Measurements from ENCODE around the gene PLEKHH2.
"Not testable (repeated sequence)": the region's sequence is repeated elsewhere in the genome, so short reads cannot be mapped to it uniquely, and the experiment has no call there.

PLEKHH2 gene

GRCh38 chr2:43637030-43637803 is at the start of gene PLEKHH2:
Gene PLEKHH2 (plus strand): TSS chr2:43637260. CDS start chr2:43644674, 7,414 bp downstream.
- FAIRE-seq: no peak

- FAIRE-seq: no peak
Observed at GRCh38 chr2:43592443-43592842, 44.6 kb upstream of the PLEKHH2 start.

- no peak for FAIRE-seq
Observed at GRCh38 chr2:43593254-43593653, 43.8 kb upstream of the PLEKHH2 start.

- FAIRE-seq: no peak
Observed at GRCh38 chr2:43594875-43595274, 42.2 kb upstream of the PLEKHH2 start.

- no peak for FAIRE-seq
Observed at GRCh38 chr2:43595603-43596412, 41.3 kb upstream of the PLEKHH2 start, which contains the start of gene THADA. Gene THADA (minus strand): TSS chr2:43596038. CDS start chr2:43592392, 3,646 bp downstream.

- FAIRE-seq: not testable (repeated sequence)
Observed at GRCh38 chr2:43600596-43600995, 36.5 kb upstream of the PLEKHH2 start.

GRCh38 chr2:43604674-43605073 is 32.4 kb upstream of the PLEKHH2 start:
- no peak for FAIRE-seq

GRCh38 chr2:43605079-43605655 is 31.9 kb upstream of the PLEKHH2 start:
- peak; percentile 5 for FAIRE-seq

GRCh38 chr2:43605851-43606250 is 31.2 kb upstream of the PLEKHH2 start:
- FAIRE-seq: no peak

GRCh38 chr2:43609290-43609918 is 27.7 kb upstream of the PLEKHH2 start:
- peak; percentile 5 for FAIRE-seq

- FAIRE-seq: no peak
Observed at GRCh38 chr2:43610361-43610760, 26.7 kb upstream of the PLEKHH2 start.

- FAIRE-seq: no peak
Observed at GRCh38 chr2:43611987-43612894, 24.8 kb upstream of the PLEKHH2 start.

GRCh38 chr2:43612944-43613343 is 24.1 kb upstream of the PLEKHH2 start:
- FAIRE-seq: no peak

GRCh38 chr2:43616967-43617680 is 19.9 kb upstream of the PLEKHH2 start:
- no peak for FAIRE-seq

- no peak for FAIRE-seq
Observed at GRCh38 chr2:43619511-43619910, 17.5 kb upstream of the PLEKHH2 start.

GRCh38 chr2:43622931-43623451 is 14.1 kb upstream of the PLEKHH2 start:
- FAIRE-seq: no peak

GRCh38 chr2:43631618-43632317 is 5.3 kb upstream of the PLEKHH2 start:
- no peak for FAIRE-seq

GRCh38 chr2:43634604-43635306 is 2.3 kb upstream of the PLEKHH2 start:
- peak; percentile 99 for FAIRE-seq

- not testable (repeated sequence) for FAIRE-seq
Observed at GRCh38 chr2:43636153-43636552, 907 bp upstream of the PLEKHH2 start.

- no peak for FAIRE-seq
Observed at GRCh38 chr2:43636621-43637020, 439 bp upstream of the PLEKHH2 start.

All from islet of Langerhans (tissue), 1 donor.